AML-193 (cell line): ENCODE measurements around the gene COL6A6.

Source experiments
- DNase-seq, 2 experiments: peaks; one replicate each; lab custom pipeline; 2025; lab: John Stamatoyannopoulos, UW

COL6A6 gene, protein sequence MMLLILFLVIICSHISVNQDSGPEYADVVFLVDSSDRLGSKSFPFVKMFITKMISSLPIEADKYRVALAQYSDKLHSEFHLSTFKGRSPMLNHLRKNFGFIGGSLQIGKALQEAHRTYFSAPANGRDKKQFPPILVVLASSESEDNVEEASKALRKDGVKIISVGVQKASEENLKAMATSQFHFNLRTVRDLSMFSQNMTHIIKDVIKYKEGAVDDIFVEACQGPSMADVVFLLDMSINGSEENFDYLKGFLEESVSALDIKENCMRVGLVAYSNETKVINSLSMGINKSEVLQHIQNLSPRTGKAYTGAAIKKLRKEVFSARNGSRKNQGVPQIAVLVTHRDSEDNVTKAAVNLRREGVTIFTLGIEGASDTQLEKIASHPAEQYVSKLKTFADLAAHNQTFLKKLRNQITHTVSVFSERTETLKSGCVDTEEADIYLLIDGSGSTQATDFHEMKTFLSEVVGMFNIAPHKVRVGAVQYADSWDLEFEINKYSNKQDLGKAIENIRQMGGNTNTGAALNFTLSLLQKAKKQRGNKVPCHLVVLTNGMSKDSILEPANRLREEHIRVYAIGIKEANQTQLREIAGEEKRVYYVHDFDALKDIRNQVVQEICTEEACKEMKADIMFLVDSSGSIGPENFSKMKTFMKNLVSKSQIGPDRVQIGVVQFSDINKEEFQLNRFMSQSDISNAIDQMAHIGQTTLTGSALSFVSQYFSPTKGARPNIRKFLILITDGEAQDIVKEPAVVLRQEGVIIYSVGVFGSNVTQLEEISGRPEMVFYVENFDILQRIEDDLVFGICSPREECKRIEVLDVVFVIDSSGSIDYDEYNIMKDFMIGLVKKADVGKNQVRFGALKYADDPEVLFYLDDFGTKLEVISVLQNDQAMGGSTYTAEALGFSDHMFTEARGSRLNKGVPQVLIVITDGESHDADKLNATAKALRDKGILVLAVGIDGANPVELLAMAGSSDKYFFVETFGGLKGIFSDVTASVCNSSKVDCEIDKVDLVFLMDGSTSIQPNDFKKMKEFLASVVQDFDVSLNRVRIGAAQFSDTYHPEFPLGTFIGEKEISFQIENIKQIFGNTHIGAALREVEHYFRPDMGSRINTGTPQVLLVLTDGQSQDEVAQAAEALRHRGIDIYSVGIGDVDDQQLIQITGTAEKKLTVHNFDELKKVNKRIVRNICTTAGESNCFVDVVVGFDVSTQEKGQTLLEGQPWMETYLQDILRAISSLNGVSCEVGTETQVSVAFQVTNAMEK (N-terminal part only)

DNA sequence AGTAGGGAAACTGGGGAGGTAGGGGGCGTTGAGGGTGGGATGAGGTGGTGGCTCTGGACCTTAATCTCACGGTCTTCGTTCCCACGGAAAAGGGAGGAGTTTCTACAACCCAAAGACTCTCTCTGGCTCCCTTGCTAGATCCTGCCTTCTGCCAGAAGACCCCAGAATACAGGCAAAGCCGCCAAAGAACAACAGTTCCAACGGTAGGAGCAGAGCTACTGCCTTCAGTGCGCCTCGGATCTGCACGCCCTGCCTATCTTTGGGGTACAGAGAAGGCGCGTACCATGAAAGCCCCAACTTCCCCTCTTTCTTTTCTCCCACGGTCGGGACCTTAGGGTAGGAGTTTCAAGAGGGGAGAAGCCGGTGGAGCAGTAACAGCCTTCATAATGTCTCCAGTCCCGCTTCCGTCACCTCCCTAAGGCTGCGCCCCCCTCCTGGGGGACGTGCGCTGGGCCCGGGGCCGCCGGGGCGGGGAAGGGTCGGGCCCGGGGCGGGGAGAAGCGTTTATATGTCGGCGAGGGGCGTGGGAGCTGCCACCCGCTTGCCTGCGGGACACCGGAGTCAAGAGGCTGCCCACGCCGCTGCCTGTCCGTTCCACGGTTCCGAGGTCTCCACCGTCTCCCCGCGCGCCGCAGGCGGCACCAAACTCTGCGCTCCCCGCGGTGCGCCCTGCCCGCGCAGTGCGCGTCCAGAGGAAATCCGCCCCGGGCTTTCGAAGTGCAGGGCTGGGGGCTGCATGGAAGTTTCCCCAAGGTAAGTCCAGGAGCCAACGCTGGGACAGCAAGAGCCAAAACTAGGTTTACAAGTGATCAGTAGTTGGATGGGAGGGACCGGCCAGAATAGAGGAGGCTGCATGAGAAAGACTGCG, at the start of gene COL6A6:
Gene COL6A6 (plus strand): TSS at position 533 of the 868 bp plus-strand sequence. CDS start 43,188 bp downstream, outside the sequence.
- no peak for DNase-seq

DNA sequence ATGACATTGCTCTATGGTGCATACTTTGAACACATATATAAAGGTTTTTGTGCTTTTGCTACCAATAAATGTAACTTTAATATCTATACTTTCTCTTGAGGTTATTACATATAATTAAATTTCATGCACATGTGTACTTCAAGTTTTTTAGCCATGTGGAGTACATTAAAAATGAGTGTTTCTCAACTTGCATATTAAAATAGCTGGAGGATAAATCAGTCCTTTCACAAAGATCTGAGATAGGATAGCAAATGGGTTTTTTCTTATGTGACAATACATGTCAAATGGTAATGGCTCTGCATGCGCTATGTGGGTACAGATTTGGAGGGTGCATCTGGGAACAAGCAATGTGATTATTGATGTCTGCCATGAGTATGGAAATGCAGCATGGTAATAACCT, 48.7 kb upstream of the COL6A6 start:
- no peak for DNase-seq

DNA sequence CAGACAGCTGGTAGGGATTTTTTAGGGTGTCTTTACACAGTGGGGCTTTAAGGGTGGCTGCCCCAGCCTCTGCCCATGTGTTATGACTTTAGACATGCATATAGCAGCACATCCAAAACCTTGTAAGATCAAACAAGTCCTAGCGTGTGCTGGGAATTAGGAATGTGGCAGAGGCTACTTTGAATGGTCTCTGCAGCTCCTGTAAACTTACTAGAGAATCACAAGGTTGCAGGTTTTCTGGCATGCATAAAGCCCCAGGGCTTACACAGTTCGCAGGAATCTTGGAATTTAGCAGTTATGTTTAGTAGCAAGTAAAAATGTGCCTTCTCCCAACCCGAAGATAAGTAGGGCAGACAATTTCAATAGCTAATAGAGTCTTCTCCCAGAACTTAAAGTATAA, 46.9 kb upstream of the COL6A6 start:
- DNase-seq, result no peak

DNA sequence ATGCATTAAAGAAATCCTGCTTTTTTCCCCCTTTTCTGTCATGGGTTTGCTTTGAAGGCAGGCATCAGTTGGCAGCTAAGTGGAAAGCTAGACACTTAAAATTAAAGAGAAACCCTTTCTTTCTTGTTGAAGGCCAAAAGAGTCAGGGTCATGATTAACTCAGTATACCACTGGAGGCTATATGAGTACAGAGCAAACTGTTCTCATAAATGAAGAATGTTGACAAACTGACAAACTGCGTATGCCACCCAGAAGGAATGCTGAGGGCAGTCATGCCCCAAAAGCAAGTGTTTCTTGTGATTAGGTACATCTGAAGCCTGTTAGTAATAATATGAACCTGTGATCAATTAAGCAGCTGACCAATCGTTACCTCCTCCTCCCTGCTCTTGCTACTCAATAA, 43.6 kb upstream of the COL6A6 start:
- no peak for DNase-seq

DNA sequence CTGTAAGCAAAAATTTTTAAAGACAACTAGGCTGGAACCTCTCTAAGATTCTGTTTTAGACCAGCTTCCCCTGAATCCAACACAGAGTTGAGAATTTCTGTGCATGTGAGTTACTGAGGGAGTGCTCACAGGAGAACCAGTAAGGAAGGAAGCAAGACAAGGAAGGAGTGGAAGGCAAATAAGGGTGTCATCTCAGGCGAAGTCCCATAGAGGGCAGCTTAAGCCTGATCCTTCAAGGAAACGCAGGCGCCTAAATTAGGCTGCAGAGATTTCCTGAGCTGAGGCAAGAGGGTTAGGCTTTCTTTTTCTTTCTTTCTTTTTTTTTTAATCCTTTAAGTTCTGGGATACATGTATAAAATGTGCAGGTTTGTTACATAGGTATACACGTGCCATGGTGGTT, 36.2 kb upstream of the COL6A6 start:
- peak; percentile 3 to 44 for DNase-seq

DNA sequence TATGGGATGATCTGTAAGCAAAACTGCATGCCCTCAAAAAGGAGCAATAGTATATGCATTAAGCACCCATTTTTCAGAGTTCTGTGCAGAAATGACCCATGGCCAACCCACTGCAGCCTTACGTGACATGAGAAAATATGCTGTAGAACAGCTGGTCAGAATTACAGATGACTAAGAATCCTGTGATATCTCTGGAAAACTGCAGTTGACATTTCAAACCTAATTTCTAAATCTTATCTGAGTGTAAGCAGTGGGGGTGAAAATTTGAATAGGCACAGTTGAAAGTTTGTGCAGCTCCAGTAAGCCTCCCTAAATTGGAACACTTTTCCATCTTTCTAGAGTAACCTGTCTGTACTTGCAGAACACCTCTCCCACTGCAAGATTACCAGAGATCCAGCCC, 28.7 kb upstream of the COL6A6 start:
- DNase-seq, result no peak

DNA sequence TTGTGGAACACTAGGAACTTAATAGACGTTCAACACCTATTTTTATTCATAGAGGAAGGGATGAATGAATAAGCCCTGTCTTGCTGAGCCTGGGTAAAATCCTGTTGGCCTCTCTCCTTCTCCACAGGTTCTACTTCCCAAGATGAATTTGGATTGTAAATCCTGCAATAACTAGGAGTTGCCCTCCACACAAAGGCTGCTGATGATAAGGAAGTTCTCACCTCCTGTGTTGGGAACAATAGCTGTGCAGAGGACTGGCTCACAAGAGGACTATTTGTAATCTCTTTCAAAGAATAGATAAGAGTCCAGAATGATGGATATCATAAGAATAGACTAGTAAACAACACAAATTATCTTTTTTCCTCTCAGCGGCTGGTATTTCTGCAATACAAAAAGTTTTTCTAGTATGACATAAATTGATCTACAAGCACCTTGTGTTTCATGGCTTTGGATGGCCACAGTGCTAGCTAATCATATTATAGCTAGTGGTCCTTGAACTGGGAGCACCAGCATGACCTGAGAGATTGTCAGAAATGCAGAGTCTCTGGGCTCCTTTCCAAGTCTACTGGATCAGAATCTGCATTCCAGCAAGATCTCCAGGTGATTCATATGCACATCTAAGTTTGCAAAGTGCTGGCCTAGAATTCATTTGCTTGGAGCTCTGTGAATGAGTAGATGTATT, 28.1 kb upstream of the COL6A6 start:
- no peak for DNase-seq

DNA sequence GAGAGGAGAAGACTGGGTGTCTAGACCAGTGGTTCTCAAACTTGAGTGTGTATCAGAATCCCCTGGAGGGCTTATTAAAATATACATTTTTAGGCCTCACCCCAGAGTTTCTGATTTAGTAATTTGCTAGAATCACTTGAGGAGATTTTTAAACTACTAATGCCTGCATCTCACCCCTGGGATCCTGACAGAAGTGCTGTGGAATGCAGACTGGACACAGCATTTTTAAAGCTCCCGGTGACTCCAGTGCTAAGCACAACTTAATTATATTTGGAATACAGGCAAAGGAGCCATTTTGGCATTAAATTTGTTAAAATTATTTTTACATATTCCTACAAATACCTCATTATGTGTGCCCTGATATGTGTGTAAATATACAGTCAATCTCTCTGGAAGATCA, 26.7 kb upstream of the COL6A6 start:
- DNase-seq, result no peak

DNA sequence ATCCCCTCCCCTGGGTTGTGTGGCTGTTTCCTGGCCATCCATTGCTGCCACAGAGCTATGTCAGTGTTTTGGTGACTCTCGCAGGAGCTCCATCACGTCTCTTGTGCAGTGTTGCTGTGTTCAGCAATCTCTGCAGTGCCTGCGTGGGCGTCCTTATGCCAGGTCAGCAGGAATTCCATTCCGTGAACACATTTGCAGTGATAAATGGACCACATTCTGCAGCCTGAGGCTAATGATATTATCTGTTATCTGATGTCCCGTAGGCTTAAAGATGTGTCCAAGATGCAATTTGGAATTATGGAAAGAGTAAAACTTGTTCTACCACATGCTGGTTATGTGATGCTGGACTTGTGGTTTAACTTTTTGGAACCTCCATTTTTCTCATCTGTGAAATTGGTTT, 25.5 kb upstream of the COL6A6 start:
- no peak for DNase-seq

DNA sequence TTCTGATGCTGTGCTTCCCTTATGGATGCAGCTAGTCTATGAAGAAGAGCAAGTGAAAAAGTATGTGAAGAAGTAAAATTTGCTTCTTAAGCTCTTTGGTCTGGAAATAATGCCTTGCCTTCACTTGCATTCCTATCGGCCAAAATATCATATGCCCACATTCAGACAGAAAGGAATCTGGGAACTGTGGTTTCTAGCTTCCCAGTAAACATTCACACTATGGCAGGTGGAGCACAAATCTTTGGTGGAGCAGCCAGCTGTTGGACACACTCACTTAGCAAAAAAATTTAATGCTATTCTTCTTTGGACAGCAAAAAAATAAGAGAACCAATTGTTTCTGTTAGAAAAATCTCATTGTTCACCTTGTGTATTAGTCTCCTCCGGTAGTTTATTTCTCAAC, 12.3 kb upstream of the COL6A6 start:
- DNase-seq, result no peak

DNA sequence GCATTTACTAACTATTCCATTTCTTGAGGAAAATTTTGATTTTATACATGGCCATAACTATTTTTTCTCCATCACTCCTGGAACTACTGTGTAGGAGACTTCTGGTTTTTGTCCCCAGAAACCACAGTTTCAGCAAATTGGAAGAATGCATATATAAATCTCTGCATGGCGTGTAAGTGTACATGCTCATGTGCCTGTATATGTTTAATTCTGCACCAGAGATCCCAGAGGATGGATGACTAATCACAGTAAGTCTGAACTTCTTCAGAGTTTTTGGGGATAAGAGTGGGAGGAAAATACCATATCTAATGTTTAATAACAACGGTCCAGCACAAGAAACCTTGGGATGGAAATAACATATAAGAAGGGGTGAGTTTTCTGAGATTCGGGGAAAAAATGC, 10.9 kb upstream of the COL6A6 start:
- DNase-seq, result no peak

DNA sequence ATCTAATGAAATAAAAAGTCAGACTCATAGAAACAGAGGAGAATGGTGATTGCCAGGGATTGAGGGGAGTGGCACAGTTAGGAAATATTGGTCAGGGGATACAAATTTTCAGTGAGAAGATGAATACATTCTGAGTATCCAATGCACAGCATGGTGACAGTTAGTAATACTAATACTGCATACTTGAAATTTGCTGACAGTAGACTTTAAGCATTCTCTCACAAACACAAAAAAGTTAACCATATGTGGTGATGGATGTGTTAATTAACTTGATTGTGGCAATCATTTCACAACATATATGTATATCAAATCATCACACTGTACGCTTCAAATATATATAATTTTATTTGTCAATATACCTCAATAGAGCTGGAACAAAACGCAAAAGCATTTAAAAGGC, 9.2 kb upstream of the COL6A6 start:
- no peak for DNase-seq

DNA sequence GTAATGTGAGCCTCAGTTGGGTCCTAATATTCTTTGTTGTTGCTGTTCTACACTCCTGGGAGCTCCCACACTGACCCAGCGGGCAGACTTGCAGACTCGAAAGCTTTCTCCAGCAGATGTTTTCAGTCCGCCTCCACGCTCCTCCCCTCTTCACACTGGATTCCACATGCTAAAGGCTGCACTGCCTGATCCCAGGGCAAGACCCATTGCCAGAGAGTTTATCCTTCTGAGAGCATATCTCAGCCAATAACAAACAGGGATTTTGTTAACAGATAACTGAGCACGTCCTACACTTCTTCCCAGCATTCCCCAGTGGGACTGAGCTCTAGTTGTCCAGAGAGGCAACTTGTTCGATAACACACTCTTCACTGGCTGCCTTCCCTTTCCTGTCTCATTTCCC, 8.0 kb upstream of the COL6A6 start:
- DNase-seq, result no peak

DNA sequence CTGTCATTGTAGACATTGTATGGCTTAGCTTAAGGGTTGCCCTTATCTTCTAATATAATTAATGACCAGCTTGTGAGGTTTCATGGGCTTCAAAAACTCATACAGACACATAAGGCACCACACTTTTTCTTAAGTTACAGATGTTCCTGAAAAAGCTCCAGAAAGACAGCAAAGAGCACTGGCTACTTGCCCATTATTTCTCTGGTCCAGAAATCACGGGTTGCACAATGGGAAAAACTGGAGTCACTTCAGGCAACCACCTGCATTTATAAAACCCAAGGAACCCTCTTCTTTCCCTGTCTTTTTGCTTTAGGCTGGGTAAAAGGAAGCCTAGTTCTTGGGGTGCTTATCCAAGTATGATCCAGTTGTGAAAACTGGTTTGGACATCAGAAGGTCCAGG, 2.3 kb upstream of the COL6A6 start:
- DNase-seq, result no peak

DNA sequence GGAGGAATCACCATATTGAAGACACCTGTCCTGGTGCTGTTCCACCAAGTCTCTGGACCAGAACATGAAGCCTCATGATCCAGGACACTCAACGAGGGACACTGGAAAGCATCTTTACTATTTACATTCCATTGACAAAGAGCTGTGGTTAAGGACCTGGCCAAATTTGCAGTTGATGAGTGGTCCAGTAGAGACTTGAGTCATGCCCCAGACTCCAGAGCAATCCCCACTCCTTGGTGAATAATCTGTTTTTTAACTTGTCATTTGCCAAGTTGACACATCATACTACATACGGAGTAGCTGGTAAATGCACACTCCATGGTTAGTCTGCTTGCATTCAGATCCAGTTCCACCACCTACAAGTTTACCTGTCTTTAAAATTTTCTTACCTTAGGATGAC, 1.2 kb upstream of the COL6A6 start:
- DNase-seq, result no peak

DNA sequence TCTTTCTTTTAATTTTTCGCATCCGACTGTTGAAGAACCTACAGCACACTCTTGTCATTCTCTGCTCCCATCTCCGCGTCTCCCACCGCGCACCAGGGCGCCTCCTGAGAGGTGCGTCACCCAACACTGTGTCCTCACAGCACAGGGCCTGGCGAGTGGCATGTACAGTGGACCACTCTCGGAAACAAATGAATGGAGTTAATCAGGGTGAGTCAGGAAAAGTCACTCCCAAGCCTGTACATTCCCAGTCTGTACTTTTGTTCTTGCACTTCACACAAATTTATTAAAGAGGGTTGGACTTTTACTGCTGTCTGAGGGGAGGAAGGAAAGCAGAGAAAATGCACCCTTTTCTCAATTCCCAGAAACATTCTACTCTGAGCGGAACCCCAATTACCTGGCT, 625 bp downstream of the COL6A6 start:
- no peak for DNase-seq

DNA sequence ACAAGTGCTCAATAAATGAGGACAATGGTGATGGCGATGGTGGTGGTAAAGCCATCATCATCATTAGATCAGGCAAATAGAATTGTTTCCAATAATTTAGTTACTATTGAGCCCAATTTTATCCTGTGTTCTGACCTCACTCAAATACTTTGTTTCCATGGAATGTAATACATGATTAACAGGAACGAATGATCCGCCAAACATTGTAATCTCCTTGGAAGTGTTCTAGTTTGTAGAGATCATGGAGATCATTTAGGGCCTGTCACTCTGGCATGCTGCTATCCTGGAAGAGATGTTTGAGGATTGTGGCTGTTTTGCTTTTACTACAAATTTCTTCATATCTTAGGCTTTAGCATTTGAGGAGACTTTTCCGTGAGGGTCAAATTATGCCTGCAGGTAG, 2.8 kb downstream of the COL6A6 start:
- DNase-seq, result no peak

DNA sequence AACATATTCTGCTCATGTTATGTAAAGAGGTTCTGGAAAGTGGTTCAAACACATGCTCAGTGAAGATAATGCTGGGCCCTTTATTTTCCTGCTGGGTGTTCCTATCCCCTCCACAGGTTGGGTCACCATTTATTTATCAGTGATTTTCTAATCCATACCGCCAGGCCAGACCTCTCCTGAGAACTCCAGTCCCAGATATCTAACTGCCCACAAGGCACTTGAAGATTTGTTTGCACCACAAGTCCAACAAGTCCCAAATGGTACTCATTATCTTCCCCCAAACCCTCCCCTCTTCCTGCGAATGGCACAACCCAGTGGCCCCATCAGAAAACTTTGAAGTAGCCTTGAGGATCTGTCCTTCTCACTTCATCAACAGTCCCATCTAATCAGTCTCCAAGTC, 5.4 kb downstream of the COL6A6 start:
- no peak for DNase-seq

DNA sequence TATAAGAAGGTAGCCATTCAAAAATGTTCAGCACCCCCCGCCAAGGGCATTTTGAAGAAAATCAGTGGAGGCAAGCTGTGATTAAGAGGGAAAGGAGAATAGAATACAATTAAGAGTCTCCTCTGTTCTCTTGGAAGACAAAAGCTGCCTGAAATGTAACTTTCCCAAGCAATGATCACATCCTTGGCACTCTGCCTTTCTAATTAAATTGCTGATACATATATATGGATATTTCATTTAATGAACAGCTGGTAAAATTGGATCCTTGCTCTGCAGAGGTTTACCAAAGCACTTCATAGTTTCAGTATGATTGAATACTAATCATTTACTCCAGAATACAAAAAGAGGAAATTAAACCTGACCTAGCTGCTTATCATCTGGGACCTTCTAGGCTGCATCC, 10.4 kb downstream of the COL6A6 start:
- DNase-seq, result no peak

DNA sequence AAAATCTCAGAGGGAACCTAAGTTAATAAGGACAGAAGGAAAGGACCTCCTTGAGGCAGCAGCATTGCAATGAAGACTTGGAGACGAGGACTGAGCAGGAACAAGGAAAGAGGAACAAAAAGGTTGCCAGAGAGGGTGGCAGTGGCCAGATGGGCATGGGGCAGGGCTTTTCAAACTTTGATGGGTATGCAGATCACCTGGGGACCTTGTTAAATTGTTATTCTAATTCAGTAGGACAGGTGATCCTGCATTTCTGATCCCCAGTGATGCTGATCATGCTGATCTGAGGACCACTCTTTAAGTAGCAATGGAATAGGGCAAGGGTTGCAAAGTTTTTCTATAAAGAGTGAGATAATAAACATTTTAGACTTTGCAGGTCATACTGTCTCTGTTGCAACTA, 11.1 kb downstream of the COL6A6 start:
- no peak for DNase-seq
